Measurements from ENCODE around the gene UBE2E3.
"Not testable (repeated sequence)": the region's sequence is repeated elsewhere in the genome, so short reads cannot be mapped to it uniquely, and the experiment has no call there.

The UBE2E3 gene

DNA sequence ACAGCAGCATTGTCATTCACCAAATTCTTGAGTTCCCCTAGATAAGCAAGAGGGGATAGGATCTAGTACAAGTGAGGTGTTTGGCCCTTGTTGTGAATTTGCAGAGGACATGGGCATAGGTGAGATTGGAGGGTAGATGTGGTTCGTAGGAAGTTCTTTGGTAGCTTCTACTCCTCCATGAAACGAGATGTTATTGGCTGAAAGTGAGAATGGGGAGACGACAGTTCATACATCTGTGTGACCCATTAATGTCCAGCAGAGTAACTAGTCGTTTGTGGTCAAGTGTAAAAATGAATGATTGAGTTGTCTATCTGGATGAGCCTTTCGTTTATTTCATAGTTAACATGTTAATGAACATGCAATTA is 90.4 kb downstream of the UBE2E3 start:
- no peak for FAIRE-seq
- DNase-seq (ENCODE audit: insufficient read length, low spot score), result no peak

DNA sequence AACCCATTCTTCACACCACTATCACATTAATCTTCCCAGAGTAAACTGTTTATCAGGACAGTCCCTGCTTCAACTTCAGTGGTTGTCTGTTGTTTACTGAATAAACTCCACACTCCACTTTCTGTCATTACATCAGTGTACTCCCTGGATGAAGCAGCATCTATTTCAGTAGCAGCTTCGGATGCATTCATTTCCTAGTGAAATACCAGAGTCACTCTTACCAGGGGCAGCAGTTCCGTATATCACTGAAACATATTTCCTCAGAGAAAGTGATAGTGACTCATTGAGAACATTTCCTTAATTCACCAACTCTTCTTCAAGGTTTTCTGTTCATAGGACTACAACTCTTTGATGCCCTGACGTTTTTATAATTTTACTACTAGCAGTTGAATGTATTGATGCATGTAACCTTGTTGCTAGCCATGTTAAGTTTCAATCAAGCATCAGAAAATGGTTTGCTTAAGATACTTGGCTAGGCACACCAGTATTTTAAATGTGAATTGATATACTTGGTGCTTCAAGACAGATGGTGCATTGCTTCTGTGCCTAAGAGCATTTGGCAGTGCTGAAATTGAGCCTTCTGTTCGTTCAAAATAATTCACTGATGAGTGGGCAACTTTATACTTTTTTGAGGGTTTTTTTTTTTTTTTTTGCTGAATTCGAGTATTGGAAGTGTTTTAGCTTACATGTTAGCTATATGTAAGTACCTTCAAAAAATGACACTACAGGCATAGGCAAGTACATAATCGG is 92.3 kb downstream of the UBE2E3 start:
- FAIRE-seq, result no peak
- no peak for DNase-seq (ENCODE audit: insufficient read length, low spot score)

DNA sequence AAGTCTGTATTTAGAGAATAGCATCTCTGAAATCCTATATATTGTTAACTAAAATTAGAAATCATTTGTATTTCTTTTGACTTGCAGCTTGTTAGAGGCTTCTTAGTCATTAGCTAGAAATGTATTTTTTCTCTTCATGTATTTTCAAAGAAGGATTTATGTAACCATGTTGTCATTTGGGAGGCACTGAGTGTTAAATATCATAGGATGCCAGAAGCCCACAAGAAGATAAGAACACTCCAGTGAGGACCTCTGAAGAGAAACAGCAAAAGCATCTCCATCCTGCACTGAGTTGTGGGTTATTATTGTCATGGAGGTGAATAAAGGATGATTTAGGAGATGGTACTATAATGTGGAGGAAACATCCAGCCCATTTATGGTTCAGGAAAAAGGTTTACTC is 93.5 kb downstream of the UBE2E3 start:
- DNase-seq (ENCODE audit: insufficient read length, low spot score) (no peak), FAIRE-seq (no peak)

DNA sequence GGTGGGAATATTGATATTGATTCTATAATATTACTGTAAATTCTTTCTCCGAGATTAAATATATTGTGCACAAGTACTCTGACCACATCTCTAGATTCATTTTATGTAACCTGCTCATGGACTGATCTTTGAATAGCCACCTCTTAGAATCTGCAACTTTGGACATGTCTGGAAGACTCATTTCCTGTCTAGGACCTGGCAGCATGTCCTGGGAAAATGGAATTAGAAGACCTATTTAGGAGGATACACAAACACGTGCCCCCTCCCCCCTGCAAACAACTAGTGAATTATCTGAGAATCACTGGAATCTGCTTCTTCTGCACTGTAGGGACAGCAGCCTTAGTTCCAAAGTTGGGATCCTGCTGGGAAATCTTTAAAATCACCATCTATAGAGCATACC is 94.1 kb downstream of the UBE2E3 start:
- FAIRE-seq (no peak), DNase-seq (ENCODE audit: insufficient read length, low spot score) (no peak)

DNA sequence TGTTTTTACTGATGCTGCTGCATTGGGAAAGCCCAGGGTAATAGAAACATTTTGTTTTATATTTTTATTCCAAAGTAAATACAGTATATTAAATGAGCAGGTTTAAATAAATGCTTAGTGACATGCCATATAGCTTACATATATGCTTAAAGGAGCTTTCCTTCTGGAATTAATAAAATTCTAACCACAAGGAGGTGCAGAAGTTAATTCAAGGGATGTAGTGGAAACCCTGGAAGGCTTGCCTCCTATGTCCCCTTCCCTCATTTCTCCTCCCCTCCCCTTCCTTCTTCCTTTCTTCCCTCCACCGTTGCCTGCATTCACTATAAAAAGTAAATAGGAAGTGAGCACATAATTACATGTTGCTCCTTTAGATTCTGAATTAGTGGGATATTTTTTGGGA is 96.3 kb downstream of the UBE2E3 start:
- DNase-seq (ENCODE audit: insufficient read length, low spot score), result no peak
- FAIRE-seq, result no peak

DNA sequence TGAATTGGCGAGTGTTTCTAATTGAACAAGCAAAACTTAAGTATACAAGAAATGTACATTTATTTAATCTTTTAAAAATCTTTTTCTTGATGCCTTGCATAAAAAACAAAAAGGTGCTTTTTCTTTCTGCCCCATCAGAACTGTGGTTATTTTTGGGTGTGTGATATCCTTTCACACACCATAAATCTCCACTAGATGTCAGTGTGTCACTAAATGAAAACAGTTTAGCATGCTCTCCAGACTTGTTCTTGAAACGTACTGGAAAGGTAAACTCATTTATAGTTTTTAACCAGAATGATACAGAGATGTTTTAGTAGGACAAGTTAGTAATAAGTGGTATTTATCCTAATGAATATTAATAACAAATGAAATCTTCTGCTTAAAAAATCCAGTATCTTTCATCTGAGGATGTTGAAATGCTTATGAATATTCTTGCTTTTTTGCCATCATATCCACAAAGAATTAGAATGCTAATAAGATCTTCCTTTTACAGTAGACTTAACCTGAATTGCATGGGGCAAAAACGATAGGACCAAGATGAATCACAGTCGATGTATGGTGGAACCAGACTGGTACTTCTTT is 96.8 kb downstream of the UBE2E3 start:
- FAIRE-seq, result no peak

DNA sequence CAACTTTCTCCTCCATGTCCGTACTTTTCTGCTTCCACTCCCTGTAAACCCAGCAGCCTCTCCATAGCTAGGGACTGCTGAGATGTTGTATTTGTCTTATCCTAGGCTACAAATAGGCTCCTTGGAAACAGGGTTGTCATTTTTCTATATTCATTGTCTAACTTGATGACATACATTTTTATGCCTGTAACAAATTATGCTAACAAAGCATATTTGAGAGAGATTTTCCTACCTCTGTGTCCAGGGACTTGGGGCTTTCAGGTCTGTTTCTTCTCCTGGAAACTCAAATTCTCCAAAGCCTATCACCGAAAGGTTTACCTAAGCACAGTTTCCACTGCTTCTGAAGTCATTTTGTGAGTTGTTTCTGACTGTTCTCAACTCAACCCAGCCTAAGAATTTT is 102.7 kb downstream of the UBE2E3 start:
- DNase-seq (ENCODE audit: insufficient read length, low spot score) (no peak), FAIRE-seq (no peak)

More for the DNA sequence above, 96.8 kb downstream of the UBE2E3 start:
- DNase-seq (ENCODE audit: insufficient read length, low spot score), result peak; percentile 27

DNA sequence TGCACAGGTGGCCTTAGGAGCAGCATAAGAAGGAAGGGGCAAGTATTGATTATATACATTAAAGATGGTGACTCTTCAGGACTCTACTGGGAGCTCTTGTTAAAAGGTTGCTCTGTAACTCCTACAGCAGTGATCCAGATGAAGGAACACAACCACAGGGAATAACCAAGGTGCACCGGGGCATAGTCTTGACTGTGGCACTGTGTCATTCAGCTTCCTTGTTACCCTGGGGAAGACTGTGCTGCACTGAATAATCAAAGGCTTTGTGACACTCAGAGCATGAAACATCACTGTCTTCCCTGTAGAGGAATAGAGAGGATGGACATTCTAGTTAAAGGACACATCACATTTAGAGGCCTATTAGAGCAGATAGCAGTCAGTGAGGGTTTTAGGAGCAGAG is 105.3 kb downstream of the UBE2E3 start:
- FAIRE-seq (no peak), DNase-seq (ENCODE audit: insufficient read length, low spot score) (no peak)

DNA sequence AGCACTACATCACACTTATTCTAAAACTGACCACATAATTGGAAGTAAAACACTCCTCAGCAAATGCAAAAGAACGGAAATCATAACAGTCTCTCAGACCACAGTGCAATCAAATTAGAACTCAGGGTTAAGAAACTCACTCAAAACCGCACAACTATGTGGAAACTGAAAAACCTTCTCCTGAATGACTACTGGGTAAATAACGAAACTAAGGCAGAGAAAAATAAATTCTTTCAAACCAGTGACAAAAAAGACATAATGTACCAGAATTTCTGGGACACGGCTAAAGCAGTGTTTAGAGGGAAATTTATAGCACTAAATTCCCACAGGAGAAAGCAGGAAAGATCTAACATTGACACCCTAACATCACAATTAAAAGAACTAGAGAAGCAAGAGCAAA is 111.5 kb downstream of the UBE2E3 start:
- FAIRE-seq, result not testable (repeated sequence)

DNA sequence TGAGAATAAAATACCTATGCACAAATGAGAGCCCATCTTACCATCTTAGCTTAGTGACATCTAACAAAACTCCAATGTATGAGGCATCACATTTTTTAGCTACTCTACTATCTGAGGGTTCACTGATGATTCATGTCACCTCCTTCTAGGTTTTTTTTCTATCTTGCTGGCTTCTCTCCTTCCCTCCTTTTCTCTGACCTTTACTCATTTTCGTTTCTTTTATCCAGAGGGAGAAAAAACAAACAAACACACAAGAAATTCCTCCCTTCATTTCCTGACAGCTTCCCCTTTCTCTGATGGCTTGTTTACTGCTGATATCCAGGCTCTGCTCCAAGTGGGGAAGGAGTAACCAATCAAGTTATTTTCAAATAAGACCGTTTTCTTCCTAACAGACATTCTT is 115.1 kb downstream of the UBE2E3 start:
- FAIRE-seq, result no peak
- no peak for DNase-seq (ENCODE audit: insufficient read length, low spot score)

More for the DNA sequence above, 111.5 kb downstream of the UBE2E3 start:
- DNase-seq (ENCODE audit: insufficient read length, low spot score), result not testable (repeated sequence)

DNA sequence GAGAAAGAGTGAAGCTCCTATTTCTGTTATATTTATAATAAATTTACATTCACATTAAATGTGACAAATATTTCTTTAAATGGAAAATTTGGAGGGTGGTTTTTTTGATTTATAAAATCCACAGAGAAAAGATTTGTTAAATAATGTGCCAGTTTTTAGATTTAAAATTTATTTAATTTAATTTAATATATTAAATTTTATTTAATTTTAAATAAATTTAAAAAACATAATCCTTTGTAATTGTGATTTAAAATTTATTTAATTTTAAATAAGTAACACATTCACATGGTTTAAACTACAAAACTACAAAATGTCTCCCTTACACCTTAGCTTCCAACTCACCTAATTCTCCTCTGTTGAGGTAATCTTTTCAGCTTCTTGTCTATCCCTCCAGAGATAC is 123.3 kb downstream of the UBE2E3 start:
- FAIRE-seq, result no peak

DNA sequence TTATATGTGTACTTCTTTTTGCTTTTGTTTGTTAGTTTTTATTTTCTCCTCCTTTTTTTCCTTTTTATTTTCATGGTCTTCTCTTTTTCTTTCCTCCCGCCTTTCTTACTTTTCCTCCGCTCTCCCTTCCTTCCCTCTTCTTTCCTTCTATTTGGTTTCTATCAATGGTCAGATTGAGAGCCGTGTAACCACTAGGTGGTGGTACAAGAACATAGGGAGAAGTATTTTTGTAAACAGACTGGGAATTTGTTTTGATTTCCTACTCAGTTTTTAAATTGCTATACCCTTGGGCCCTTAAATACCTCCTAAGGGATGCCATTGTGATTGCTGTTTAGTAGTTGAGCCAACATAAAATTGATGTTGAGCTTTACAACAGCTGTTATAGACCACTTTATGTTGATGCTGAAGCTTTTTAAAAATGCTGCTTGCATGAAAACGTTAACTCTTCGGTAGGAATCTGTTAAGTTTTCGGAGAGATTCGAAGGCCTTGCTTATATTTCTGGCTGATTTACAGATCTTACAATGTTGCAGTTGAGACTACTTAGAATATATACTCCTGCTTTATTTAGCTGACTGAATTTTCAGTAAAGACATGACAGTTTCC is 124.2 kb downstream of the UBE2E3 start:
- peak; percentile 17 for DNase-seq (ENCODE audit: insufficient read length, low spot score)
- no peak for FAIRE-seq

More for the DNA sequence above, 123.3 kb downstream of the UBE2E3 start:
- DNase-seq (ENCODE audit: insufficient read length, low spot score), result no peak

DNA sequence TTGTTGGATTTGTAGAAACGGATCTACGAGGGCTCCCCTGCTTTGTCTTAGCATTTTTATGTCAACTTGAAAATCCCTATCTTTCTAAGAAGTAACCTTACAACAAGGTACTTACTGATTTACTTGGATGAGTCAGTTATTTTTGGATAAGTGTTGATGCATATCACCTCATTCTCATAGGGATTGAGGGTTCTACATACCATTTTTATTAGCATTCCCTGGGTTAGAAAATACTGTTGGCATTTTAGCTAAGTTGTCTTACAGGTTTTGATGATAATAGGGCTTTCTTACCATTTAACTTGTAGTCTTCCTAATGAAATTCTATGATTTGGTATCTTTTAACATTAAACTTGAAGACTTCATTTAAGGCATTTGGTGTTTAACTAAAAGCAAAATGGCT is 125.2 kb downstream of the UBE2E3 start:
- no peak for FAIRE-seq
- no peak for DNase-seq (ENCODE audit: insufficient read length, low spot score)

DNA sequence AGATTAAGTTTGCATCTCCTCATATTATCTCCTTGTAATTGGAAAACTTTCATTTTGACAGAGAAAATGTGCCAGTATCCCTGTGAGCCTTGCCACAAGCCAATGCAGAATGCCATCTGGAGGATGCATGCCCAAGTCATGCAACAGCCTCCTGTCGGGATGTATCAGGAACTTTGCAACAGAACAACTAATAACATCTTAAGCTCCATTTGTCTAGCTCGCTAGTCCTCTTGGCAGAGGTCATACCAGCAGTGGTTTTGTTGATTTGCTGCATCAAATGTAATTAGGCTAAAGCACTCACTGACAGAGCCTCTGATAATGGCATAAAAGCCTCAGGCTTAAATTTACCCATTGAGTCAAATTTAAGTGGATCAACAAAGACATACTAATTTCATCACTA is 125.8 kb downstream of the UBE2E3 start:
- no peak for DNase-seq (ENCODE audit: insufficient read length, low spot score)
- FAIRE-seq, result no peak

DNA sequence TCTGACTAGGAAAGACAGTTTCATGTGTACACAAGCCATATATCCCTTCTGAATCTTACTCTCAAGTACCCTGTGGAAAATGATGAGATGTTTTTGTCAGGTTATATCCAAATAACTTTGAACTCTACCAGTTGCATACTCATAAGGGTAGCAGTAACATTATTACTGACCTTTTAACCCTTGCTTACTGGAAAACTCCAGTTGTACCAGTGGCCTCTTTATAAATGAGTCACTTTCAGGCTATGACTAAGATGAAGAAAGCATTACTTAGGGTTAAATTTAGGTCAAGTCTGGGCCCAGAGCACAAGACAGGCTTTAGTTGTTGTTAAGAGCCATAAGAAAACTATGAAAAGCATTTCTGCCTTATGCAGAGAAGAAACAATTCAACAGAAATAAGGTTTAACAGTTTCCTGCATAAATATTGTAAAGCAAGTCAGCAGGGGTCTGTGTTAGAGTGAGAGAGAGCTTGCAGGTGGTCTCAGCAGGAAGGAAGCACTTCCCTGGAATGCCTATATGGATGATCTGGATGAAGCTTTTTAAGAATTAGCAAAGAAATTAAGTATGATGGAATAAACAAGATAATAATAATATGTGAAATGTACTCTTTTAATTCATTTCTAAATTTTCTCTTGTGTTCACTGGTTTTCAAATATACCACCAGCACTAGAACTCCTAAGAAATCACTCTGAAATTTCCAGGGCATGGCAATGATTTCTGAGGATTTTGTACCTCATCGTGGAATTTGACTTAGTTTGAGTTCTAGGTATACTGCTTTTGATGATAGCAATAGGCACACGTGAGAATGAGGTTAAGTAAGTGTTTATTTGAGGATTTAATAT is 126.6 kb downstream of the UBE2E3 start:
- DNase-seq (ENCODE audit: insufficient read length, low spot score), result peak; percentile 30
- FAIRE-seq, result peak; percentile 66

DNA sequence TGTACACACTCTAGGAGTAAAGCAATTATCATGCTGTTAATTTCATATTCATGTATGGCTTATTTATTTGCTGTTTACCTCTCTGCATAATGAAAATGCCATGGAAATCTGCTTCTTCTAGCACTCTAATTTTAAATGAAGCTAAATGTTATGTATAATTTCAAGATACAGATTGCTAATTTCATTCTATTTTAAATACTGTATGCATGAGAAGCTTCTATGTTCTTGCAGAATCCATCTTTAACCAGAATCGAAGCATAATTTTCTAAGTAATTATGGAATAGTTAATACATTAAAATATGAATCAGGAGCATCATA is 127.2 kb downstream of the UBE2E3 start:
- FAIRE-seq (no peak), DNase-seq (ENCODE audit: insufficient read length, low spot score) (no peak)

DNA sequence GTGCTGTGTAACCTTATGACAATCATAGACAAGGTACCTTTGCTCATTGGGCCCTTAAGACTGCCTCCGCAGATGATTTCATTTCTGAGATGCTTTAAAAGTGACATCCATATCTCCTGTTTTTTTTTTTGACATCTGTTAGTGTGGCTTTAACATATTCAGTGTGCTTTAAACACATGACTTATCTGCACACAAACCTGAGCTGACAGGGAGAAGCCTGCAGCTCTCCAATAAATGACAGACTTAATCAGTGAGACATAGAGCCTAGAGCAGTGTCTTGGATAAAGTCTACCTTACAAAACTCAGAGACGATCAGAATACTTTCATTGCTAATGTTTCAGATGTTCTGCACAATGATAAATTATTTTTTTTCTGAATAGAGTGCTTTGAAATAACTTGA is 130.7 kb downstream of the UBE2E3 start:
- DNase-seq (ENCODE audit: insufficient read length, low spot score) (no peak), FAIRE-seq (no peak)

DNA sequence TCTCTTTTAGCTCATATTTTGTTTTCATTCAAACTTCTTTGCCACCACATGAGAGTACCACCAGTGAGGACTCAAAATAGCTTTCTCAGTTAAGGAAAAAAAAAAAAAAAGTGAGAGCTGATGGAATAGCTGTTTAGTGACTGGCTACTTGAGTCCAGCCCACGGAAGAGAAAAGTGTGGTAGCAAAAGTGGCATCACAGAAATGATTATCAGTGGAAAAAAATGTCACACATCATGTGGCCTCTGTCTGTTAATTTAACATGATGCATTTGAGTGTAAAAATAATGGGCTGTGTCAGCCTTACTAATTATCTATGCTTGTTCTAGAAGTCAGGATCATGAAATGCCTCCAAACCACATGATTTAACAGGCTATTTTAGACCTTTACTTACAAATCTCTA is 132.5 kb downstream of the UBE2E3 start:
- FAIRE-seq (no peak), DNase-seq (ENCODE audit: insufficient read length, low spot score) (no peak)
